Measurements from ENCODE around the gene MGST2.

- TF ChIP-seq POLR2A (IDR thresholded peaks at IDR 0.05; ENCODE audit: low read length) (no peak), GATA1 (IDR thresholded peaks at IDR 0.05; ENCODE audit: low read depth, low read length) (no peak)
Measured at GRCh38 chr4:139682309-139682708, 16.7 kb downstream of the MGST2 start.
